Measurements from ENCODE around the gene LGALS7B.
A peak's percentile ranks its signal among the peaks of the same experiment; 100 is the strongest.
"Not testable (repeated sequence)": the region's sequence is repeated elsewhere in the genome, so short reads cannot be mapped to it uniquely, and the experiment has no call there.

The LGALS7B gene

GRCh38 chr19:38770228-38770948 is 18.6 kb upstream of the LGALS7B start:
- not testable (repeated sequence) for DNase-seq

GRCh38 chr19:38770949-38771275 is 18.1 kb upstream of the LGALS7B start:
- DNase-seq, result not testable (repeated sequence)

- not testable (repeated sequence) for DNase-seq
These were observed 17.4 kb upstream of the LGALS7B start for GRCh38 chr19:38771569-38771968.

- DNase-seq, result no peak
These were observed 15.4 kb upstream of the LGALS7B start, which contains the start of gene LGALS7 for GRCh38 chr19:38773469-38774177. LGALS7 (minus strand) TSS chr19:38773517; CDS start chr19:38773492, 25 bp downstream.

GRCh38 chr19:38774181-38774950 is 14.6 kb upstream of the LGALS7B start:
- no peak for DNase-seq

GRCh38 chr19:38778733-38779132 is 10.3 kb upstream of the LGALS7B start:
- DNase-seq, result no peak

GRCh38 chr19:38780443-38780842 is 8.6 kb upstream of the LGALS7B start:
- no peak for DNase-seq

GRCh38 chr19:38781058-38781457 is 7.9 kb upstream of the LGALS7B start:
- no peak for DNase-seq

GRCh38 chr19:38782212-38782611 is 6.8 kb upstream of the LGALS7B start:
- DNase-seq, result not testable (repeated sequence)

- DNase-seq, result peak; percentile 54
These were observed 4.8 kb upstream of the LGALS7B start for GRCh38 chr19:38784224-38784623.

- no peak for DNase-seq
These were observed 3.8 kb upstream of the LGALS7B start for GRCh38 chr19:38785187-38785699.

GRCh38 chr19:38786061-38786460 is 2.9 kb upstream of the LGALS7B start:
- not testable (repeated sequence) for DNase-seq

- DNase-seq, result no peak
These were observed 2.3 kb upstream of the LGALS7B start for GRCh38 chr19:38786572-38787265.

- DNase-seq, result not testable (repeated sequence)
These were observed 1.8 kb downstream of the LGALS7B start for GRCh38 chr19:38790507-38791403.

- not testable (repeated sequence) for DNase-seq
These were observed 2.6 kb downstream of the LGALS7B start for GRCh38 chr19:38791451-38792064.

GRCh38 chr19:38792250-38793111 is 3.5 kb downstream of the LGALS7B start:
- DNase-seq, result no peak

GRCh38 chr19:38793177-38793576 is 4.2 kb downstream of the LGALS7B start:
- peak; percentile 38 for DNase-seq

- no peak for DNase-seq
These were observed 4.7 kb downstream of the LGALS7B start for GRCh38 chr19:38793671-38794070.

- no peak for DNase-seq
These were observed 6.5 kb downstream of the LGALS7B start for GRCh38 chr19:38795549-38795948.

- no peak for DNase-seq
These were observed 7.2 kb downstream of the LGALS7B start for GRCh38 chr19:38796154-38796553.
